Urothelium cell line (cell line): ENCODE results near the gene BPHL.
A peak's percentile ranks its signal among the peaks of the same experiment; 100 is the strongest.
"Not testable (repeated sequence)": the region's sequence is repeated elsewhere in the genome, so short reads cannot be mapped to it uniquely, and the experiment has no call there.

ENCODE experiments used
- DNase-seq: peaks from one replicate; pipeline ENCODE4 v3.0.0; 2011; ENCODE audit warnings: low spot score, mixed read lengths
- FAIRE-seq: peaks from 2 replicates; lab custom pipeline; 2011; peaks lifted over from hg19 to GRCh38; lab: Jason Lieb, UNC

Gene BPHL

DNA sequence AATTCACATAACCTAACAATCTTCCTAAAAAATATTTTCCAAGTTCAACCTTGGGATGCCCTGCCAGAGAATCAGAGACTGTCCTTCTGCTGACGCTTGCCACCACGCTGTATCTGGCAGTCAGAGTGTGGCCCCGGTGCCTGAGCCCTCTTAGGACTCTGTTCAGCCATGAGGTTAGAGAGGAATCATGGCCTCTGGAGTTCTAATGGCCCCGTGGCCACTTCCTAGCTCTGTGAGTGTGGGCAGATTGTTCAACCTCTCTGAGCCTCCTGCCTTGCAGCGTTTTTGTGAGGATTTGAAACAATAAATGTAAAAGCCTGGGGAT, 2.2 kb downstream of the BPHL start:
- FAIRE-seq = no peak
- no peak for DNase-seq

- no peak for DNase-seq
- no peak for FAIRE-seq
Observed at GRCh38 chr6:3122823-3123182, 4.3 kb downstream of the BPHL start.

DNA sequence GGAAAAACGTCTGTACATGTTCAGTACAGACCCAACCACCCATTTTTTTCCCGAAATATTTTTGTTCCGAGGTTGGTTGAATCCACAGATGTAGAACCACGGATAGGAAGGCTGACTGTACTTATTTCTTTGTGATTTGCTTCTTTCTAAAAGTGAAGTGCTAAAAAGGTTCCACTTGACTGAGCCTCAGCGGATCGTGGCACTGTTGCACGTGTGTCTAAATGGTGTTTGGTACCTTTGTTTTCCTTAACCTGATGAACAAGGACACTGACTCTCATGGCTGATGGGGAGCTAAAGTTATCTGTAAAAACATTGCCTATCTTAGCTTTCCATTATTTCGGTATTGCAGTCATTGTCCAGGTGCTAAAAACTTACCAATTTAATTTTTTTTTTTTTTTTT, 6.2 kb downstream of the BPHL start:
- DNase-seq (no peak), FAIRE-seq (no peak)

DNA sequence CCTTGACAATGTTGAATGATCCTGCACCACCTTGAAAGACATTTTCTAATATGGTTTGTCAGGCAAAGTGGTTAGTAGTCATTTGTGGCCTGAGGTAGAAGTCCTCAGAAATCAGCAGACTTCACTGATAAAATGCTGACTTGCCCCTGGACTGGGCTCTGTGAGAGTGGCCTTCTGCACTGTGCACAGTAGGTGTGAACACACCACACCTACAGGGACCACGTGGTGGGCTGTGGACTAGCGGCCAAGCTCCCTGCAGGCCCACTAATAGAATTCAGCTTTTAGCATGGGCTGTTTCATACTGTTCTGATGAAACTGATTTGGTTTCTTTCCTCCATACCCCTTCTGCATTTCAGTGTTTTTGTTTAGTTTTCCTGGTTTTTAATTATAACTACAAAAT, 7.3 kb downstream of the BPHL start:
- DNase-seq (no peak), FAIRE-seq (no peak)

GRCh38 chr6:3128356-3129108, 10.0 kb downstream of the BPHL start:
- FAIRE-seq (no peak), DNase-seq (no peak)

GRCh38 chr6:3131695-3132094, 13.2 kb downstream of the BPHL start:
- no peak for FAIRE-seq

GRCh38 chr6:3133515-3133914, 15.0 kb downstream of the BPHL start:
- DNase-seq = no peak
- no peak for FAIRE-seq

More at GRCh38 chr6:3131695-3132094, 13.2 kb downstream of the BPHL start:
- no peak for DNase-seq

DNA sequence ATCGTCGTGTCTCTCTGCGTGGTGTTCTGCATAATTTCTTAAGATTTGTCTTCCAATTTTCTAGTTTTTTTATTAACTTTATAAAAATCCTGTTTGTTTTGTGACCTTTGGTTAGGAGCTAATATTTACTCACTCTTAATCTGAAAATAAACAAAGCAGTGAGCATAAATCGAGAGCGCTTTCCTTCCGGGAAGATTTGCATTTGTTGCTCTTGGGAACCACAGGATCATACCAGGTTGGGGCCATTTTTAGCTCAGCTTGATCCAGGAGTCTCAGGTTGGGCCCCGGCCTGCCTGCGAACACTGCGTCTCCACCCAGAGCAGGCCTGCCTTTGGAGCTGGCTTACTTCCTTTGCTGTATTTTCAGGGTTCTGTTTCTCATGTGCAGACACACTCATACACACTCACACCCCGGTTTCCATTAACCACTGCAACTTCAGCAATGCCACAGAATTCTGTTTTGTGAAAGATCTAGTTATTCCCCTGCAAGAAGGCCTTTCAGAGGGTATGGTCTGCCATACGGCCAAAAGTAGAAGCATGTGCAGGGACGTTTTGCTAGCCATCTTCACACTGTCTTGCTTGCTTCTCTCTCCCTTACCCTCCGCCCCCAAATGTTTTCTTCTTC, 17.3 kb downstream of the BPHL start:
- DNase-seq = no peak
- no peak for FAIRE-seq

DNA sequence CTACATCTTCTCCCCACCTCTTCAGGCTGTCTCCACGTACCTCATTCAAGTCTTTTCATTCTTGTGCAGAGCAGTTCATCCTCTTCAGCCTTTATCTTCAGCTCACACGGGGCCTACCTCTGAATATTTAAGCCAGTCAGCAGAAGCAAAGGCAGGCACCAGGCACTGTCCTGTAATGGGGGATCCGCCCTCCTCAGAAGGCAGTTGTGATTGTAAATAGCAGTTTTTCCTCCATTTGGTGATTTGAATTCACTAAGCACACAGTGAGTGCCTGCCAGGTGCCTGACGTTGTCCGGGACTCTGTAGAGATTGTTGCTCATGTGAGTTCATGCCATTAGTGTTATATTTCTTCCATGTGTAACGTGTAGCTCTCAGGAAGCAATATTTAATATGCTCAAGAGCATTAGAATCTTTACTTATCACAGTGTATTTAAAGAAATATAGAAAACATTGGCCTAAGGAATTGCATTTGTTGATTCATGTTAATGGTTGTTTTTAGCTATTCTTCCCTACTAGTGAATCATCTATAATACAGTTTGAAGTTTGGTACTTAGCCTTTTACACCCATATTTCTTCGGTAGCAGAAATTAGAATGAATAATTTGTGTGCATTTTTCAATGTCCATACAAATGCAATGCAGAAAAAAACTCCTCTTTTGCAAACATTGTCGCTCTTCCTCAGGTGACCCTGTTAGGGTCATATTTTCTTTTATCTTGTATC, 17.9 kb downstream of the BPHL start:
- DNase-seq = no peak
- no peak for FAIRE-seq

- FAIRE-seq (no peak), DNase-seq (no peak)
Observed at GRCh38 chr6:3137057-3137777, 18.7 kb downstream of the BPHL start.

DNA sequence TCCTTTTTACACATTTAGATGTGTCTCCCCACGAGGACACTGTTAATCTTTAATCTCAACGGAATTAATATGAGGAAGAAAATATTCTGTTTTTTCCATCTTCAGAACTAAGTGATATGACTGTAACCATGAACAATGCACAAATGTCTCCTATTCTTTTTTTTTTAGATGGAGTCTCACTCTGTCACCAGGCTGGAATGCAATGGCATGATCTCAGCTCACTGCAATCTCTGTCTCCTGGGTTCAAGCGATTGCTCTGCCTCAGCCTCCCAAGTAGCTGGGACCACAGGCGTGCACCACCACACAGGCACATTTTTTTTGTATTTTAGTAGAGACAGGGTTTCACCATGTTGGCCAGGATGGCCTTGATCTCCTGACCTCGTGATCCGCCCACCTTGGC, 19.4 kb downstream of the BPHL start:
- FAIRE-seq, DNase-seq: not testable (repeated sequence)

DNA sequence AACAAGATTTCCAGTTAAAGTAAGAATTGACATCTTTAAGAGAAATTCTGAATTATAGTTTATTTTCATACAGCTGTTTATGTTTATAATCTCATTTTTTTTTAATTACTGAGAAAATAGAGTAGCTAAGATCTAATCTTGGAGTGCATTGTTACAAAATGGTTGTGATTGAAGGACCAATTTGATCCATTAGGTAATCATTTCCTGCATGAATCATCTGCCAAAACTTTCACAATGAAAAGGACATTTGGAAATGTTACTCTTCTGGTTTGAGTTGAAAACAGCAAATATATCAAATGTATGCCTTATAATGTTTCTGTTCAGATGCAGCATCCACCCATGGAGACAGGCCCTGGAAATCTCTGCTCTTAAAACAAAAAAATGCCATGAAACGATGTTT, 19.8 kb downstream of the BPHL start:
- DNase-seq = no peak
- FAIRE-seq = no peak

DNA sequence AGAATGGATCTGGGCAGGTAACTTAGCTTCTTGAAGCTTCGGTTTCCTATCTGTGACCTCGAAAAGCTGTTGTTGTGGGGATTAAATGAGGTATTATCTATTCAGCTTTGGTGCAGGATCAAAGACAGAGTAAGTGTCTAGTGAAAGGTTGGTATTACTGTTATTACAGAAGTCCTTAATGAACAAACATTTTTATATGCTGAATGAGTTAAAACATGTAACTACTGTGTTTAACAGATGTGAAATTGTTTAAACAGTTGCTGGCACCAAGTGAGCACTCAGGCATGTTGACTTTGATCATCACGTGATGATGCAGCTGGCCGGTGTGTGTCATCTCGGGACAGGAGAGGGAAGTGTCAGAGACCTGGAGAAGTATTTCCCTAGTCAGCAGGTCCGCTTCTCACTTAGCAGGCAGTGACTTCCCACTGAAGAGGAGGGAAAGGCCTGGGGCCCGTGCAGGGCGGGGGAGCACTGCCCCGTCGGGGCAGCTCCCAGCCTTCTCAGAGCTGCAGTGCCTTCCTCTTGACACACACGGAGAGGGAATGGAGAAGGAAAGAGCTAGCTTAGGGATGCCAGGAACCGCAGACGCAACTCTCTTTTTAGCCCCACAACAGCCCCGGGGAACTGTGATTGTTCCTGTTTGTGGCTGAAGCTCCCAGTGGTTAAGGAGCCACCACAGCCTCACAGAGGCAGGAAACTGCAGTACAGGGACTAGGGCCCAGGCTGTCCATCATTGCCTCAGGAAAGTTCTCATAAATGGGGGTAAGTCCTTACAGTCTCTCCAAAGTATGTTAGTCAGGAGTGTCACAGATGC, 20.8 kb downstream of the BPHL start:
- FAIRE-seq = no peak
- peak; percentile 72 for DNase-seq

GRCh38 chr6:3140201-3140600, 21.7 kb downstream of the BPHL start:
- DNase-seq (no peak), FAIRE-seq (no peak)

DNA sequence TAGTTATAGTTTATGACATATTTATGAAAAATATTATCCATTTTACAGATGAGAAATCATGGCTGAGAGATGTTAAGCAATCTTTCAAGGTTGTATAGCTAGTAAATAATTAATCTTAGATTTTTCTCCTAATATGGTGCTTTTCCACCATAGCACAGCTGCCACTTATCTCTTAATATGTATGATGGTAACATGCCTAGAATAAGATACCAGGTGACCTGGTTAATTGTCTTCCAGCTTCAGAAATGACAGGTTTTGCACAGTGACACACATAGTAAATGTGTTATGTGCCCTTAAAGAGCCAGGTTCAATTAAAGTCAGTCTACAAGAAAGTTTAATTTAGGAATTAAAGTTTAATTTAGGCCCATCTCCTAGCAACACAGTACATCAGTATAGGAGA, 24.0 kb downstream of the BPHL start:
- DNase-seq (no peak), FAIRE-seq (no peak)

GRCh38 chr6:3143158-3143557, 24.6 kb downstream of the BPHL start:
- FAIRE-seq = no peak
- no peak for DNase-seq

GRCh38 chr6:3144571-3144970, 26.1 kb downstream of the BPHL start:
- no peak for DNase-seq
- no peak for FAIRE-seq

GRCh38 chr6:3147914-3148757, 29.6 kb downstream of the BPHL start:
- DNase-seq (no peak), FAIRE-seq (no peak)

DNA sequence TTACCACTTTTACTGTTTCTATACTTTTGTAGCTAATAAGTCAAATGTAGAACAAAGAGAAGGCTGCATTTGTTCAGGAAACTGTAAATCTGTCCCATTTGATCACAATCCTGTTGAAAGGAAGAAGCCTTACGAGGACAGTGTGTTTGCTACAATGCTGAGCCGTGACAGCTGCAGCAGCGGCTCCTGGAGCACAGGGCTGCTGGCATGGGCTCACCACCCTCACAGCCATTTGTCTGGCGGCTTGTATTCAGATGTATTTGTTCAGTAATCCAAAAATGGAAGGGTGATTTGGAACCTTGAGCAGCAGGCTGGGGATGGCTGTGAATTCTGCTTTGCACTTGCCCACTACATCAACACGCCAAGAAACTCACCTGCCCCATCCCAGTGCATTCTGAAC, 33.2 kb downstream of the BPHL start:
- DNase-seq (no peak), FAIRE-seq (no peak)

DNA sequence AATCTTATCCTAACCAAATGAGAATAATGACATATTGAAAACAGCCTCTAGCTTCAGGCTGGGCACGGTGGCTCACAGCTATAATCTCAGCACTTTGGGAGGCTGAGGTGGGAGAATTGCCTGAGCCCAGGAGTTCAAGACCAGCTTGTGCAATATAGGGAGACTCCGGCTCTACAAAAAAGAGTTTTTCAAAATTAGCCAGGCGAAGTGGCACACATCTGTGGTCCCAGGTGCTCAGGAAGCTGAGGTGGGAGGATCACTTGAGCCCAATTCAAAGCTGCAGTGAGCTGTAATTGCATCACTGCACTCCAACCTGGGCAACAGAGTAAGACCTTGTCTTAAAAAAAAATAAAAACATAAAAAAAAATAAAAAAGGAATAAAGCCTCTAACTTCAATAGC, 34.2 kb downstream of the BPHL start:
- FAIRE-seq (no peak), DNase-seq (no peak)
